ENCODE data around the gene BACH1.

DNA sequence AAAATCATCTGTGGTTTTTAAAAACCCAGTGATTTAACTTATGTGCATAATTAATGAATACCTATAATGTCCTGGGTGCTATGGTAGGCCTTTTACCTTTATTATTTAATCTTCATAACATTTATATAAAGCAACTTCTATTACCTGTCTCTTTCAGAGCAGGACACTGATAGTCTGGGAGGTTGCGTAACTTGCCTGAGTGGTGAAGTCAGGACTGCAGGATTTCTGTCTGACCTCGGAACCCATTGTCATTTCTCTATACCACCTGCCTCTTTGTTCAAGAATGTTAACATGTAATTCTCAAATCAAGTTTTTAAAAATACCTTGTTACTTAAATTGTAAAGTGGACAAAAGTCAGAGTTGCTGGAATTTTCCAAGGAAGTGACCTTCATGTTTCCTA, 41.0 kb upstream of the BACH1 start:
- TF ChIP-seq CTCF (IDR thresholded peaks at IDR 0.05; ENCODE audit: insufficient read depth, low read depth, low read length), result no peak
- TF ChIP-seq EZH2 (IDR thresholded peaks at IDR 0.05; ENCODE audit: insufficient read depth, low read length), result no peak

Data from astrocyte (in vitro differentiated cells and primary cell).